Fibroblast of lung (primary cell): ENCODE results near the gene CACNB4. TPM values are rescaled to one million over a fixed set of nuclear protein-coding genes. Genes with fewer than 3 reads are reported as not detected.

Source experiments
- DNase-seq, 2 donors: peaks; one replicate each; pipeline versions ENCODE4 v3.0.0 to v3.0.0-alpha.2; 2010; ENCODE audit warnings: low read depth in 2 of 2
- H2AFZ ChIP-seq: 2 replicates; pipeline ENCODE4 v1.5.1; 2012; ENCODE audit warnings: low read length, control low read depth, inconsistent platforms
- H3K27ac ChIP-seq: 2 replicates; pipeline ENCODE4 v1.5.1; 2011; ENCODE audit warnings: low read length, control low read depth; ENCODE audit not compliant: insufficient read depth
- H3K27me3 ChIP-seq: 2 replicates; pipeline ENCODE4 v1.5.1; 2011; ENCODE audit warnings: mild to moderate bottlenecking, low read length; ENCODE audit not compliant: control insufficient read depth, insufficient read depth
- H3K36me3 ChIP-seq: 2 replicates; pipeline ENCODE4 v1.5.1; 2011; ENCODE audit warnings: low read length; ENCODE audit not compliant: control insufficient read depth, insufficient read depth
- H3K4me1 ChIP-seq: 2 replicates; pipeline ENCODE4 v1.5.1; 2011; ENCODE audit warnings: low read length; ENCODE audit not compliant: control insufficient read depth, insufficient read depth; ENCODE audit errors: extremely low read depth
- H3K4me2 ChIP-seq: 2 replicates; pipeline ENCODE4 v1.5.1; 2011; ENCODE audit warnings: low read length, control low read depth; ENCODE audit not compliant: insufficient read depth; ENCODE audit errors: extremely low read depth
- H3K4me3 ChIP-seq, 4 experiments: fragments of 200-600 bp in 1 of 4; sonication (generic) in 1 of 4; replicated peaks in 1 of 4; 2 replicates each; pipeline ENCODE4 v1.5.1; 2011 to 2016; ENCODE audit warnings: low read length in 4 of 4, low read depth in 3 of 4, mild to moderate bottlenecking in 3 of 4, control low read depth in 2 of 4, inconsistent platforms in 1 of 4, mixed read lengths in 1 of 4; ENCODE audit not compliant: insufficient read depth in 1 of 4; ENCODE audit errors: control extremely low read depth in 1 of 4
- H3K79me2 ChIP-seq: 2 replicates; pipeline ENCODE4 v1.5.1; 2012; ENCODE audit warnings: mild to moderate bottlenecking, low read length, inconsistent platforms; ENCODE audit not compliant: control insufficient read depth, insufficient read depth
- H3K9ac ChIP-seq: 2 replicates; pipeline ENCODE4 v1.5.1; 2011; ENCODE audit warnings: mild to moderate bottlenecking, low read length, control low read depth; ENCODE audit not compliant: insufficient read depth
- H3K9me3 ChIP-seq: 2 replicates; pipeline ENCODE4 v1.5.1; 2012; ENCODE audit warnings: low read depth, low read length; ENCODE audit not compliant: control insufficient read depth, insufficient read depth
- H4K20me1 ChIP-seq: 2 replicates; pipeline ENCODE4 v1.5.1; 2011; ENCODE audit warnings: low read length; ENCODE audit not compliant: control insufficient read depth, insufficient read depth; ENCODE audit errors: extremely low read depth
- CTCF ChIP-seq, 2 donors: IDR thresholded peaks in 1 of 2; conservative IDR thresholded peaks in 1 of 2; 1 replicate in 1 of 2; 2 replicates in 1 of 2; pipeline ENCODE4 v1.5.1; 2011 to 2012; ENCODE audit warnings: low read length in 2 of 2, control low read depth in 1 of 2, inconsistent platforms in 1 of 2, low read depth in 1 of 2, mild to moderate bottlenecking in 1 of 2
- EZH2 ChIP-seq: IDR thresholded peaks from 2 replicates; pipeline ENCODE4 v1.5.1; 2012; ENCODE audit warnings: low read length, control low read depth, mild to moderate bottlenecking; ENCODE audit errors: missing control alignments
- polyA plus RNA-seq, 2 donors: library from polyadenylated mRNA; depleted of rRNA in 1 of 2; stranded (reverse) in 1 of 2; unstranded in 1 of 2; fragments of >200 nt; gene quantifications; 2 replicates each; pipeline ENCODE4 v1.2.1, GENCODE V29; 2011 to 2012; ENCODE audit warnings: missing spikeins in 1 of 2
- total RNA-seq: library from RNA; depleted of rRNA; stranded (reverse); fragments of >200 nt; gene quantifications from 2 replicates; pipeline ENCODE4 v1.2.1, GENCODE V29; 2014

CACNB4 gene
- total and polyA plus RNA-seq, 2 donors (not counting 1 experiment from before 2014, with no cell fraction given): 0.66 to 2.5 TPM

- H3K4me3 ChIP-seq: no peak overlapping the region
- TF ChIP-seq CTCF (conservative IDR thresholded peaks at IDR 0.05 in 1 of 2, IDR thresholded peaks at IDR 0.05 in 1 of 2; ENCODE audit: low read depth in 1 of 2, low read length in 2 of 2) (no peak), EZH2 (no peak)
- H3K4me2 ChIP-seq: no peak overlapping the region
- H3K36me3 ChIP-seq: no peaks in the 10 kb centered on the region
- H3K27ac ChIP-seq: no peak overlapping the region
- no peaks in the 10 kb centered on the region for H3K9me3 ChIP-seq
- DNase-seq: no peak
- no peaks in the 10 kb centered on the region for H3K79me2 ChIP-seq
- H2AFZ ChIP-seq: no peak overlapping the region
- no peaks in the 10 kb centered on the region for H3K4me1 ChIP-seq
- no peaks in the 10 kb centered on the region for H4K20me1 ChIP-seq
- no peak overlapping the region for H3K9ac ChIP-seq
- H3K27me3 ChIP-seq: no peaks in the 10 kb centered on the region
Observed at GRCh38 chr2:151899156-151899555, 199.7 kb downstream of the CACNB4 start.

GRCh38 chr2:151891566-151892194, 207.2 kb downstream of the CACNB4 start:
- Histone ChIP-seq H4K20me1 (no peaks in the 10 kb centered on the region), H3K79me2 (no peaks in the 10 kb centered on the region), H3K36me3 (no peaks in the 10 kb centered on the region), H3K4me2 (no peak overlapping the region), H3K27ac (no peak overlapping the region), H3K4me3 (no peak overlapping the region), H3K9ac (no peak overlapping the region), H3K9me3 (no peaks in the 10 kb centered on the region), H2AFZ (no peak overlapping the region), H3K27me3 (no peaks in the 10 kb centered on the region), H3K4me1 (no peaks in the 10 kb centered on the region)
- DNase-seq: no peak
- TF ChIP-seq EZH2 (no peak), CTCF (conservative IDR thresholded peaks at IDR 0.05 in 1 of 2, IDR thresholded peaks at IDR 0.05 in 1 of 2; ENCODE audit: low read depth in 1 of 2, low read length in 2 of 2) (no peak)

GRCh38 chr2:151887164-151887563, 211.7 kb downstream of the CACNB4 start:
- TF ChIP-seq EZH2 (no peak), CTCF (conservative IDR thresholded peaks at IDR 0.05 in 1 of 2, IDR thresholded peaks at IDR 0.05 in 1 of 2; ENCODE audit: low read depth in 1 of 2, low read length in 2 of 2) (no peak)
- H3K27ac ChIP-seq: no peak overlapping the region
- no peaks in the 10 kb centered on the region for H3K9me3 ChIP-seq
- no peaks in the 10 kb centered on the region for H3K4me1 ChIP-seq
- H3K4me2 ChIP-seq: no peak overlapping the region
- H4K20me1 ChIP-seq: no peaks in the 10 kb centered on the region
- no peak overlapping the region for H2AFZ ChIP-seq
- no peaks in the 10 kb centered on the region for H3K36me3 ChIP-seq
- H3K79me2 ChIP-seq: no peaks in the 10 kb centered on the region
- DNase-seq: no peak
- no peak overlapping the region for H3K4me3 ChIP-seq
- H3K27me3 ChIP-seq: no peaks in the 10 kb centered on the region
- H3K9ac ChIP-seq: no peak overlapping the region
